Measurements from ENCODE around the gene SERPIND1.

Gene SERPIND1

GRCh38 chr22:20763630-20764470, 10.1 kb upstream of the SERPIND1 start:
- no peak for TF ChIP-seq CTCF (IDR thresholded peaks at IDR 0.05)

GRCh38 chr22:20764471-20764720, 9.5 kb upstream of the SERPIND1 start:
- no peak for TF ChIP-seq CTCF (IDR thresholded peaks at IDR 0.05)

GRCh38 chr22:20764729-20765128, 9.2 kb upstream of the SERPIND1 start:
- no peak for TF ChIP-seq CTCF (IDR thresholded peaks at IDR 0.05)

GRCh38 chr22:20765938-20766337, 8.0 kb upstream of the SERPIND1 start:
- TF ChIP-seq CTCF (IDR thresholded peaks at IDR 0.05), result no peak

- TF ChIP-seq CTCF (IDR thresholded peaks at IDR 0.05), result no peak
Measured at GRCh38 chr22:20766530-20766929, 7.4 kb upstream of the SERPIND1 start.

GRCh38 chr22:20771918-20772625, 1.8 kb upstream of the SERPIND1 start:
- TF ChIP-seq CTCF (IDR thresholded peaks at IDR 0.05), result no peak

GRCh38 chr22:20774882-20775281, 969 bp downstream of the SERPIND1 start:
- TF ChIP-seq CTCF (IDR thresholded peaks at IDR 0.05), result no peak
